ENCODE measurements around the gene ICA1L.
A peak's percentile ranks its signal among the peaks of the same experiment; 100 is the strongest.
"Not testable (repeated sequence)": the region's sequence is repeated elsewhere in the genome, so short reads cannot be mapped to it uniquely, and the experiment has no call there.

Gene ICA1L

DNA sequence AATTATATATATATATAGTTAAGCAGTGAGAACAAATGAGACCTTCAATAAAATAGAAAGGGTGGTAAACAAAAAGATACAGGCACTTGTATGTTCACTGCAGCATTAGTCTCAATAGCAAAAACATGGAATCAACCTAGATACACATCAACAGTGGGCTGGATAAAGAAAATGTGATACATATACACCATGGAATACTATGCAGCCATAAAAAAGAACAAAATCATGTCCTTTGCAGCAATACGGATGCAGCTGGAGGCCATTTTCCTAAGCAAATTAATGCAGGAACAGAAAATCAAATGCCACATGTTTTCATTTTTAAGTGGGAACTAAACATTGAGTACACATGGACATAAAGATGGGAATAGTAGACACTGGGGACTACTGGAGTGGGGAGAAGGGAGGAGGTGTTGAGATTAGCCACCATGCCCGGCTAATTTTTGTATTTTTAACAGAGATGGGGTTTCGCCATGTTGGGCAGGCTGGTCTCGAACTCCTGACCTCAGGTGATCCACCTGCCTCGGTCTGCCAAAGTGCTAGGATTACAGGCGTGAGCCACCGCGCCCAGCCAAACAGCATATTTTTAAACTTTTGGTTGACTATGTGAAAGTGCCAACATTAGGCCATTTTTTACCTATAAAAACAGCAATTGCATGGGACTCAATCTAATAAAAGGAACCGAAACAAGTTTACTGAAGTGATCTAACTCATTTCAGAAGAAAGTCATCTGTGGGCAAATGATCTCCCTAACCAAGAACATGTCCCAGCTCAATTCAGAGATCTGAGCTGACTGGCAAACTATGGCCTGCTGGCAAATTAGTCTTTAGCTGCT, 23.7 kb downstream of the ICA1L start:
- no peak for DNase-seq (ENCODE audit: low read depth in 2 of 2)

DNA sequence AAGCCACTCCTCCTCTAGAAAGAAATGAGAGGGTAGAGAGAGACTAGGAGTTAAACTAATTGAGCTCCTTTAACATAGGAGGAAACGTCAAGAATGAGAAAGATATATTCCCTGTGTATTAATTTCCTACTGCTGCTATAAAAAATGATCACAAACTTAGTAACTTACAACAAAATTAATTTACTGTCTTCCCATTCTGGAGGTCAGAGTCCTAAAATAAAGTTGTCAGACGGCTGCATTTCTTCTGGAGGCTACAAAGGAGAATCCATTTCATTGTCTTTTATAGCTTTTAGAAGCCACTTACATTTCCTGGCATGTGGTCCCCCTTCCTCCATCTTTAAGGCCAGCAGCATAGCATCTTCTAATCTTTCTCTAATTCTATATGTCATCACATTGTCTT, 26.9 kb downstream of the ICA1L start:
- DNase-seq (ENCODE audit: low read depth in 2 of 2) = no peak

DNA sequence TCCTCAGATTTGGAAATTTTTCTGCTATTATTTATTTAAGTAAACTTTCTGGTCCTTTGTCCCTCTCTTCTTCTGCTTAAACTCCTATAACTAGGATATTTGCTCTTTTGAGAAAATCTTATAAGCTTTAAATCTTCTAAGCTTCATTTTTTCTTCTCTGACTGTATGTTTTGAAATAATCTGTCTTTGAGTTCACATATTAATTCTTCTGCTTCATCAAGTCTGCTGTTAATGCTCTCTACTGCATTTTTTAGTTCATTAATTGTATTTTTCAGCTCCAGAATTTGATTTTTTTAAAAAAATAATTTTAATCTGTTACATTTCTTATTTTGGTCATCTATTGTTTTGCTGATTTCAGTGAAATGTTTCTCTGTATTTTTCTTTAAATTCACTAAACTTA, 28.9 kb downstream of the ICA1L start:
- DNase-seq (ENCODE audit: low read depth in 2 of 2) = no peak

DNA sequence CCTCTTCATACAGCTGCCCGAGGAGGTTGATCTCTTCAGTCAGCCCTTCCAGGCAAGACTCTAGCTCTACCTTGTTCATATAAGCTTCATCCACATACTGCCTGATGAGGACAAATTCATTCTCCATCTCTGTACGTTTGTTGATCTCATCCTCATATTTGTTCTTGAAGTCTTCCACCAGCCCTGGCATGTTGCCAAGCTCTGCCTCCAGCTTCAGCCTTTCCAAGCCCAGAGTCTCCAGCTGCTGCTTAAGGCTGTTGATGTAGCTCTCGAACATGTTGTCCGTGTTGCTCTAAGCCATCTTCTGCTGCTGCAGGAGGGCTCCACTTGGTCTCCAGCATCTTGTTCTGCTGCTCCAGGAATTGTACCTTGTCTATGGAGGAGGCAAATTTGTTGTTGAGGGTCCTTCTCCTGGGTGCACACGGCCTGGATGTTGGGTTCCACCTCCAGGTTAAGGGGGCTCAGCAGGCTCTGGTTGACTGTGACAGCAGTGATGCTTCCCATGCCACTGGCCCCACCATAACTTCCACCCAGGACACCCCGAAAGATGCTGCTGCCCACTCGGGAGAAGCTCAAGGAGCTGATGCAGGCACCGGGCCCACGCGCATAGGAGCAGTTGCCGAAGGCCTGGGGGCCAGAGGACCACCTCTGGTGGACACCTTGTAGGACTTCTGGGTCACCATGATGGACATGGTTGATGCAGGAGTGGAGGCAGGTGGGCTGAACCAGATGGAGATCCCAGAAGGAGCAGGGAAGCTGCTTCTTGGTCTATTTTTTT, 30.3 kb downstream of the ICA1L start:
- no peak for DNase-seq (ENCODE audit: low read depth in 2 of 2)

DNA sequence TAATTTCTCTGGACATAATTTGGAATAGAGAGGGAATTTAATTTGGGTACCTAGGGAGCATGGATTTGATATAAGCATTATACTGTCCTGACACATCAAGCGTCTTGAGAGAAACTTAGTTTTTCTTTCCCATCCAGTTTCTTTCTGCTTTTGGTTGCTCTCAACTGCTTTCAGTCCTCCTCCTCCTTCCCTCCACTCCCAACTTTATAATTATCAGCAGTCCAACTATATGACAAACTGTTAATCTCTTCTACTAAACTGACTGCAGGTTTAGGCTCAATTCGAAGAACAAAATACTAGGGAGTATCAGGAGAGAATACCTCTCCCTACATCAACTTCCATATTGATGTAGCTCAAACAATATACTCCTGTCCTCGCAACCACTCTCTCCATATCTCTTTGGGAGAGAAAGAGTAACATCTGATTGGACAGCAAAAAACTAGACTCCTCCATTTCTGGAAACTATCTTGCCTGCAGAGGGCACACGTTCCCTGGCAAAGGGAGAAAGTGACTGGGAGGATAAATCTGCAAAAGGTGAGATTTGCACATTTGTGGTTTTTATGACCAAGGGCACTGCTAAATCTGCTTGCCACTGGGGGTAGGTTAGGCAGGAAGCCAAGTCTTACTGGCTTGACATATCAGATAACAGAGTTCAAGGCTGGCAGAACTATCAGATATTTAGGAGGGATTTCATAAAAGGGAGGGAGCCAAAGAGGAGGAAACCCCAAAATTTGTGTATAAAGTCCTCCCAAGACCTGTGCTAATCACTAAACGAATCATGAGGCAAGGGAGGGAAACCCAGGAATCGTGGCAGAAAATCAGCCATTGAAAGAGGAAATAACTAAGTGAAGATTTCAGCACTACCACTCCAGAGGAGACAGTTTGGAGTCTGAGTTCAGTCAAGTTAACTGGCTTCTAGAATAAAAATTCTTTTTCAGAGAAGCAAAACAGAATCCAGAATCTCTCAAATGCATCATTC, 40.0 kb downstream of the ICA1L start:
- peak in 1 of 2 donors; percentile 8 for DNase-seq (ENCODE audit: low read depth in 2 of 2)

DNA sequence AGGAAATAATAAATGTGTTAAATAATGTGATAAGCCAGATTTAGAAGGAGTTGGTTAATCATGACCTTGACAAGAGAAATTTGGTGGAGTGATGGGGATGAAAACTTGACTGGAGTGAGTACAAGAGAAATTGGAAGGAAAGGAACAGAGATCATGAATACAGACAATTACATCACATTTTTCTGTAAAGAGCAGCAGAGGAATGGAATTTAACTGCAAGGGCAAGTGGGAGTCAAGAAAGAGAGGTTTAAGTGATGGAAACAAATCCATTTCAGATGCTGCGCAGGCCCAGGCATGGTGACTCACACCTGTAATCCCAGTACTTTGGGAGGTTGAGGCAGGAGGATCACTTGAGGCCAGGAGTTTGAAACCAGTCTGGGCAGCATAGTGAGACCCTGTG, 46.7 kb downstream of the ICA1L start:
- no peak for DNase-seq (ENCODE audit: low read depth in 2 of 2)

DNA sequence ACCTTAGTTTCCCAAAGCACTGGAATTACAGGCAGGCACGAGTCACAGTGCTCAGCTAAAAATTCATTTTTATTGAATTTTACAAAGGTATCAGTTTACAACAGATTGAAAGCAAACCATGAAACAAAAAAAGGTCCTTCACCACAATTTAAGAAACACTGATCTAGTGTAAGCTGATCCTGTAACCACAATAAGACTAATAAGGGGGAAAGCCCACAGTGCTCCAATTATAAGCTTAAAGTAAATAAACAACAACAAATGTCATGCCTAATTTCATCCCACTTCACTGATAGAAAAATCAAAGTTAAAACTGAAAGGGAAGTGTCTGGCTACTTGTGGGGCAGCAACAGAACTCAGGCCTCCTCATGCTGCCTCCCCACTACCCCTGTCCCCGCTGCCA, 49.2 kb downstream of the ICA1L start:
- DNase-seq (ENCODE audit: low read depth in 2 of 2) = no peak

DNA sequence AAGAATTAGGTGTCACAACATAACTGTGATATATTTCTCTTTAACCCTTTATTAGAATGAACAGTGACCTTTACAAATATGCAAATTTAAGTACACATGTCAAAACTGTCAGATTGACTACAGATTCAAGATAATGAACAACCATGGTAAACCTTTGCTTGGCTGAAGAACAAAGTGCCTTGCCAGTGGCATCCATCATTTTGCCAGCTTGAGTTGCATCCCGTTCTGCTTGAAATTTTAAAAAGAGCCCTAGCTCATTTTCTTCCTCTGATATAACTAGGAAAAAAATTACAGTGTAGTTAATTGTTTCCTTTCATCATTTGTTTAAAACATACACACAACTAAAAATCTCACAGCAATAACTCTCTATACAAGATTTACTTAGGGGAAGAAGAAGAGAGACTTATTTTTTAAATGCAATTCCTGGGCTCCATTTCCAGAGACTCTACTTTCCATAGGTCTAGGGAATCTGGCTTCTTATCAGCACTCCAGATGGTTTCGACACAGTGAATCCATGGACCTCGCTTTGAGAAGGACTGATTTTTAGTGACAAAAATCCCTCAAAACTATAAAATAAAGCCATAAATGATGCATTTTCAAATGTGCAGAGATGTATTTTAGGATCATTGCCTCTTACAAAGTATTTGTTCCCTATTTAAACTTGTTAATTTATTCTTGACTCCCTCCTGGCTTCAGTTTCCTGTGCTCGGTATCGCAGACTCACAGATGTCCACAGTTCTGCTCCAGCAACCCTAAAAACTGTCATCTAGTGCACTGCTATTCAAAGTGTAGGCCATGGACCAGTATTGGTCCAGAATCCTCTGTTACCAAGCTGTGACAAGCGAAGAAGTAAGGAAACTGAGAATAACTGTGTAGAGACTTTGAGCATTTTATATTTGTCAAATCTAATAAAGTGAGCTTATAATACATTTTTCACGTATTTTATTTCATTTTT, 50.1 kb downstream of the ICA1L start:
- no peak for DNase-seq (ENCODE audit: low read depth in 2 of 2)

DNA sequence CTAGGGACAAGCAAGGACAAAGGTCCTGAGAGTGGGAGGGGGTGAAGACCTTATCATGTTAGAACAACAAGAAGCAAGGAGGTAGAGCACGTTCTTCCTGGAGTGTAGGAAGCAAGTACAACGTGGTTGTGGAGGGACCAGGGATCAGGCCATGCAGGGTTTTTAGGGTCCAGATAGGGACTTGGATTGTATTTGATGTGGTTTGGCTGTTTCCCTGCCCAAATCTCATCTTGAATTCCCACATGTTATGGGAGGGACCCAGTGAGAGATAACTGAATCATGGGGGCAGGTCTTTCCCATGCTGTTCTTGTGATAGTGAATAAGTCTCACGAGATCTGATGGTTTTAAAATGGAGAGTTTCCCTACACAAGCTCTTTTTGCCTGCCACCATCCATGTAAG, 53.2 kb downstream of the ICA1L start:
- no peak for DNase-seq (ENCODE audit: low read depth in 2 of 2)

DNA sequence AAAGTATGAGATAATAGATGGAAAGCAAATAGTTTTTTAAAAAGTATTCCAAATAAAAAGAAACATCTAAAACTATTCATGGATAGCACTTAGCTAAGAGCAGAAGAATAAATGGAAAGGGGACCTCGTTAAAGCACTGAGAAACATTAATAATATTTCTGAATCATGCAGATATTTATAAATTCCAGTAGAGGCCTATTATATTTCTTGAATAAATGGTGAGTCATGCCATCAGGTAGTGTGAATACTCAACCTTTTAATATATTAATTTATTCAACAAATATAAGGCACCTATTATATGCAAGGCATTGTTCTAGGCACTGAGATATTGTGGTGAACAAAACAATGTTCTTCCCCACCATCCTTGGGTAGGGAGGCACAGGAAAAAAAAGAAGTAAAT, 53.8 kb downstream of the ICA1L start:
- DNase-seq (ENCODE audit: low read depth in 2 of 2) = no peak

DNA sequence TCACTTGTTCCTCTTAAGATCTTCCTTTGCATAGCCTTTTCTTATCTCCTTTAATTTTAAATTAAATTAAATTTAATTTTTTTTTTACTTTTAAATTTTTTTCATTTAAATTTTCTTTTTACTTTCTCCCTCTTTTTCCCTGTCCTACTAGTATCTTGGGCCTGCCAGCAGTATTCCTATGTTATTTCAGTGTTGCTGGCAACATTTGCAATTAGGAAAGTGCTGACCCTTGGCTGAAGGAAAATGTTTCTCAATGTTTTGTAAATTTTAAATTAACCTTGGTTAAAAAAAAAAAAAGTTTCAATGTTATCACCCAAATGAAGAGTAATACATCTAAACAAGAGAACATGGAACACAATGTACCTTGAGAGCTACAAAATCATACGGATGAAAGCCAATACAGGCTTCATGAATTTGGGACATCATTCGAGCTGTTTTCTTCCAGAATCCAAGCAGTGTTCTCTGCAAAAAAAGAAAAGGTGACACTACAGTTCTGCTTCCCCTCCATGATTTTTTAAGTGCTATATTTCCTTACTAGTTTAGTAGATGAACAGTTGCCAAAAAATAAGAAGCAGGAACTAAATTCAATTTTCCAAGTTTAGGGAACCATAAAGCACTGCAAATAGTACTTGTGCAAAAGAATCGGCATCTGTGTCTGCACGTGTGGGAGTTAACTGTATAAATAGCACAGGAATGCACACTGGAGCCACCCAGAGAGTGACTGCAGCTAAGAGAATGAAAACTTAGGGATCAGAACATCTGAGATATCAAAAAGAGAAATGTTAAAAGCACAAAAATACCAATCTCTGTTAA, 55.8 kb downstream of the ICA1L start:
- no peak for DNase-seq (ENCODE audit: low read depth in 2 of 2)

DNA sequence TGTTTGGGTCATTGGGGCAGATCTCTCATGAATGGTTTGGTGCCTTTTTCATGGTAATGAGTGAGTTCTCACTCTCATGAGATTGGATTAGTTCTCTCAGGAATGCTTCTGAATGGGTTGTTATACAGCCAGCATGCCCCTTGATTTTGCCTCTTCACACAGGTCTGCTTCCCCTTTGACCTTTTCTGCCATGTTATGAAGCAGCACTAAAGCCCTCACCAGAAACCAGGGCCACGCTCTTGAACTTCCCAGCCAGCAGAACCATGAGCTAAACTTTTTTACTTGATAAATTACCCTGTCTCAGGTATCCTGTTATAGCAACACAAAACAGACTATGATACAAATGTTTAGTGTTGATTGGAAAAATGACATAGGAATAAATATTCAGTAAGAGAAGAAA, 57.3 kb downstream of the ICA1L start:
- DNase-seq (ENCODE audit: low read depth in 2 of 2) = no peak

DNA sequence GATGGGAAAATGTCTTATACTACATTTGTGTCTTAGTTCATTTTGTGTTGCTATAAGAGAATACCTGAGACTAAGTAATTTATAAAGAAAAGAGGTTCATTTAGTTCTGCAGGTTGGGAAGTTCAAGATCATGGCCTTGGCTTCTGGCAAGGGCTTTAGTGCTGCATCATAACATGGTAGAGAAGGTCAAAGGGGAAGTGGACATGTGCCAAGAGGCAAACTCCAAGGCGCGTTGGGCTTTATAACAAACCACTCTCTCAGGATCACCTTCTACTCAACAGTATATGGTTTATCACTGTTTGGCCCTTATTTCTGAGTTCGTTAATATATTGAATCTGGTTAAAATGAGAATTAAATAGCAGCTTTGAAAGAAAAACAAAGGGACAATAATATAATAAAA, 58.2 kb downstream of the ICA1L start:
- DNase-seq (ENCODE audit: low read depth in 2 of 2) = no peak

DNA sequence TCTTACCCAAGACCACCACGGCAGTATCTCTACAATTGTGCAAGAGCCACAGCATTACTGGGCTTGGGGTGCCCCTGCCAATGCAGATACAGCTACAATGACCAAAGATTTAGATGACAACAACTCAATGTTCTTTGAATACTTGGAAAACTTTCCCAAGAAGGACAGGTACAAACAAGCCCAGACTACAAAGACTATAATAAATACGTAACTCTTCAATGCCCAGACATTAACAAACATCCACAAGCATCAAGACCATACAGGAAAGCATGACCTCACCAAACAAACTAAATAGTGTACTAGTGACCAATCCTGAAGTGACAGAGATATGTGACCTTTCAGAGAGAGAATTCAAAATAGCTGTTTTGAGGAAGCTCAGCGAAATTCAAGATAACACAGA, 62.8 kb downstream of the ICA1L start:
- no peak for DNase-seq (ENCODE audit: low read depth in 2 of 2)

DNA sequence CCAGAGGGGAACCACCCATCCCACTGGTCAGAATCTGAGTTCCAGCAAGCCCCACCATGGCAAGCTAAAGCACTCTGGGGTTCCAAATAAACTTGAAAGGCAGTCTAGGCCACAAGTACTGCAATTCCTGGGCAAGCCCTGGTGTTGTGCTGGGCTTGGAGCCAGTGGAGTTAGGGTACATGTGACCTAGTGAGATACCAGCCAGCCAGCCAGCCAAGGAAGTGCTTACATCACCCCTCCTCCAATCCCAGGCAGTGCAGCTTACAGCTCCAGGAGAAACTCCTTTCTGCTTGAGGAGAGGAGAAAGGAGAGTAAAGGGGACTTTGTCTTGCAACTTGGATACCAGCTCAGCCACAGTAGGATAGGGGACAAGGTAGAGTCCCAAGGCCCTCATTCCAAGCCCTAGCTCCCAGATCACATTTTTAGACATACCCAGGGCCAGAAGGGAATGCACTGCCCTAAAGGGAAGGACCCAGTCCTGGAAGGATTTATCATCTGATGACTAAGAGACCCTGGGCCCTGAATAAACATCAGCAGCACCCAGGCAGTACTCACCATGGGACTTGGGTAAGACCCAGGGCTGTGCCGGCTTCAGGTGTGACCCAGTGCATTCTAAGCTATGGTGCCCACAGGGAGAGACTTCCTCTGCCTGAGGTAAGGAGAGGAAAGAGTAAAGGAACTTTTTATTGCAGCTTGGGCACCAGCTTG, 64.0 kb downstream of the ICA1L start:
- DNase-seq (ENCODE audit: low read depth in 2 of 2) = not testable (repeated sequence)

DNA sequence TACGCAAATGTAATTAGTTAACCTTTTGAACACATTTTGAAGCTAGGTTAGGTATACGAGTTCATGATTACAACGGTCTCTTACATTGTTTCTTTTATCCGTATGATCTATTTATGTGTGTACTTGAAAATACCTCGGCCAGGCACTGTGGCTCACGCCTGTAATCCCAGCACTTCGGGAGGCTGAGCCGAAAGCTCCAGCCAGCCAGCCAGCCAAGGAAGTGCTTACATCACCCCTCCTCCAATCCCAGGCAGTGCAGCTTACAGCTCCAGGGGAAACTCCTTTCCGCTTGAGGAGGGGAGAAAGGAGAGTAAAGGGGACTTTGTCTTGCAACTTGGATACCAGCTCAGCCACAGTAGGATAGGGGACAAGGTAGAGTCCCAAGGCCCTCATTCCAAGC, 65.7 kb downstream of the ICA1L start:
- not testable (repeated sequence) for DNase-seq (ENCODE audit: low read depth in 2 of 2)

DNA sequence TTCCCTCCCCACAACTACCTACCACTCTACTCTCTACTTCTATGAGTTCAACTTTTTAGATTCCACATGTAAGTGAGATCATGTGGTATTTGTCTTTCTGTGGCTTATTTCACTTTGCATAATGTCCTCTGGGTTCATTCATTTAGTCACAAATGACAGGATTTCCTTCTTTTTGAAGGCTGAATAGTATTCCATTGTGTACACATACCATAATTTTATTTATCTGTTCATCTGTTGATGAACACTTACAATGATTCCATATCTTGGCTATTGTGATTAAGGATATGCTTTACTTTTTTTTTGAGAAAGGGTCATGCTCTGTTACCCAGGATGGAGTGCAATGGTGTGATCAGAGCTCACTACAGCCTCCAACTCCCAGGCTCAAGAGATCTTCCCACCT, 73.6 kb downstream of the ICA1L start:
- no peak for DNase-seq (ENCODE audit: low read depth in 2 of 2)

DNA sequence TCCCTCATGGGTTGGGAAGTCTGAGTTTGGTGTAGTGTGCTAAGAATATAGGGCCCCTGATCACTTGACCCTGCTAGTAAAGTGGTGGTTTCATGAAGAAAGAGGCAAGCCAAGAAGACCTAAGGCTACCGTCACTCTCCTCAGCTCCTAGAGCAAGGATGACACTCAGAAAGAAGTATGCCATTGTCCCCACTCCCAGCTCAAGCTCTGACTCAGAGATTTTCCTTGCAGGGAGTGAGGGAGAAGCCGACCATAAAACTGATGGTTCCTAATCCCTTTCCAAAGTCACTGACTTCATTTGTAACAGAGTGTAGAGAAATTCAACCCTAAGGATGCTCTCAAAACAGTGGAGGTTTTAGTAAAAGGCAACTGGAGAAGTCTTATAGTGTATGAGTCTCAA, 80.9 kb downstream of the ICA1L start:
- DNase-seq (ENCODE audit: low read depth in 2 of 2) = no peak

DNA sequence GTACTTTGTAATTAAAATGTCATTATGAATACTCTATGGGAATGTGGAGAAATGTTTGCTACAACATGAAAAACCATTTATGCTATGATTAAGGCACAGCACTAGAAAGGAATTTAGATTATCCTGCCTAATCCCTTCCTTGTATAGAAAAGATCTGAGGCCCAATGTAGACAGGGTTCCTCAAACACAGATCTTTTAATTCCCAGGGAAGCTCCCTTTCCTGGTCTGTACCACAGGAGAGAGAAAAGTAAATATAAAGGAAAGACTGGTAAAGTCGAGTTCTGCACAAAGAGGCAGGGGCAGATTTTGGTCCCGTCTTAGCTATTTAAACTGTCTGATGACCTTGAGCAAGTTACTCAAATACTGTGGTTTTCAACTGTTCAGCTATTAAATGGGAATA, 84.7 kb downstream of the ICA1L start:
- no peak for DNase-seq (ENCODE audit: low read depth in 2 of 2)
